SK-N-SH (cell line): Measurements from ENCODE around the gene MYLK. TPM values are rescaled to one million over a fixed set of nuclear protein-coding genes. Genes with fewer than 3 reads are reported as not detected.

Experiments used
- CTCF ChIA-PET: fragments of 300-600, 350-600 bp; formaldehyde crosslinking; extraction: SDS; loops from one replicate; lab custom pipeline; 2021; lab: Yijun Ruan, JAX
- POLR2A ChIA-PET: fragments of 350-600 bp; sonication (Branson Sonifier 250); formaldehyde crosslinking; extraction: SDS; loops from one replicate; lab custom pipeline; 2020; ENCODE audit warnings: antibody characterized with exemption, inconsistent platforms; lab: Yijun Ruan, JAX
- DNase-seq: peaks from one replicate; pipeline ENCODE4 v3.0.0; 2012
- H2AFZ ChIP-seq: fragments of 200-600 bp; sonication (generic); 2 replicates; pipeline ENCODE4 v1.8.1; 2016; ENCODE audit warnings: antibody characterized with exemption, mild to moderate bottlenecking, low read depth
- H3F3A ChIP-seq: fragments of 200-600 bp; sonication (generic); replicated peaks from 2 replicates; pipeline ENCODE3; 2016; ENCODE audit warnings: antibody characterized with exemption, mild to moderate bottlenecking; ENCODE audit not compliant: insufficient read depth
- H3K27ac ChIP-seq, 2 experiments: fragments of 200-500 bp in 1 of 2; fragments of 200-600 bp in 1 of 2; sonication (Bioruptor generic) in 1 of 2; sonication (generic), shearing (Covaris generic) in 1 of 2; 2 replicates each; pipeline versions ENCODE4 v1.5.1 to v1.6.1; 2014 to 2016; ENCODE audit warnings: low read depth in 2 of 2, inconsistent platforms in 1 of 2, low read length in 1 of 2, mild to moderate bottlenecking in 1 of 2, mixed read lengths in 1 of 2
- H3K27me3 ChIP-seq: fragments of 200-600 bp; sonication (generic), shearing (Covaris generic); 2 replicates; pipeline ENCODE4 v1.6.1; 2016; ENCODE audit warnings: mixed run types; ENCODE audit not compliant: insufficient read depth
- H3K36me3 ChIP-seq, 2 experiments: fragments of 200-500 bp in 1 of 2; fragments of 200-600 bp in 1 of 2; sonication (Bioruptor generic) in 1 of 2; sonication (generic) in 1 of 2; replicated peaks in 1 of 2; 2 replicates each; pipeline versions ENCODE3 to v1.5.1; 2014 to 2016; ENCODE audit warnings: low read length in 1 of 2, mild to moderate bottlenecking in 1 of 2; ENCODE audit not compliant: insufficient read depth in 2 of 2, control insufficient read depth in 1 of 2
- H3K4me1 ChIP-seq, 2 experiments: fragments of 200-500 bp in 1 of 2; fragments of 200-600 bp in 1 of 2; sonication (Bioruptor generic) in 1 of 2; sonication (generic), shearing (Covaris generic) in 1 of 2; 2 replicates each; pipeline versions ENCODE4 v1.5.1 to v1.6.1; 2014 to 2016; ENCODE audit warnings: low read depth in 1 of 2, low read length in 1 of 2, mixed run types in 1 of 2; ENCODE audit not compliant: insufficient read depth in 2 of 2, control insufficient read depth in 1 of 2
- H3K4me2 ChIP-seq: fragments of 200-600 bp; sonication (generic), shearing (Covaris generic); 2 replicates; pipeline ENCODE4 v1.6.1; 2017; ENCODE audit warnings: mixed run types
- H3K4me3 ChIP-seq, 2 experiments: fragments of 200-500 bp in 1 of 2; fragments of 200-600 bp in 1 of 2; sonication (Bioruptor generic) in 1 of 2; sonication (generic), shearing (Covaris generic) in 1 of 2; 2 replicates each; pipeline versions ENCODE4 v1.5.1 to v1.8.1; 2014 to 2016; ENCODE audit warnings: low read depth in 2 of 2, inconsistent platforms in 1 of 2, low read length in 1 of 2, mild to moderate bottlenecking in 1 of 2, mixed read lengths in 1 of 2, moderate library complexity in 1 of 2
- H3K79me2 ChIP-seq: fragments of 200-600 bp; sonication (generic); 2 replicates; pipeline ENCODE4 v1.8.1; 2017; ENCODE audit warnings: mild to moderate bottlenecking; ENCODE audit not compliant: insufficient read depth
- H3K9ac ChIP-seq: fragments of 200-600 bp; sonication (generic); 2 replicates; pipeline ENCODE4 v1.6.1; 2017; ENCODE audit warnings: mixed run types
- H3K9me2 ChIP-seq: fragments of 200-600 bp; sonication (generic); 2 replicates; pipeline ENCODE4 v1.6.1; 2017; ENCODE audit warnings: mixed run types
- H3K9me3 ChIP-seq: fragments of 200-600 bp; sonication (generic); 2 replicates; pipeline ENCODE4 v1.6.1; 2017; ENCODE audit warnings: mixed run types, mild to moderate bottlenecking, moderate library complexity
- H4K20me1 ChIP-seq: fragments of 200-600 bp; sonication (generic); 2 replicates; pipeline ENCODE4 v1.6.1; 2017; ENCODE audit warnings: mild to moderate bottlenecking, mixed run types; ENCODE audit not compliant: insufficient read depth
- CHD2 ChIP-seq: fragments of 150-350 bp; IDR thresholded peaks from 2 replicates; pipeline ENCODE4 v1.6.1; 2018; ENCODE audit warnings: low read length; ENCODE audit not compliant: partially characterized antibody
- CTCF ChIP-seq: fragments of 200-600 bp; sonication (generic); IDR thresholded peaks from 2 replicates; pipeline ENCODE4 v1.6.1; 2017; ENCODE audit warnings: antibody characterized with exemption, mild to moderate bottlenecking, moderate library complexity
- ELF1 ChIP-seq: IDR thresholded peaks from 2 replicates; pipeline ENCODE4 v1.4.0; 2012
- FOSL2 ChIP-seq: IDR thresholded peaks from 2 replicates; pipeline ENCODE4 v1.4.0; 2012; ENCODE audit warnings: low read depth, mild to moderate bottlenecking, moderate library complexity, borderline replicate concordance
- FOXJ3 ChIP-seq: sonication (generic); formaldehyde crosslinking; IDR thresholded peaks from 2 replicates; pipeline ENCODE4 v1.5.1; 2020; ENCODE audit warnings: mild to moderate bottlenecking, missing genetic modification reagents
- FOXM1 ChIP-seq: IDR thresholded peaks from 2 replicates; pipeline ENCODE4 v1.4.0; 2012; ENCODE audit warnings: low read depth, mild to moderate bottlenecking
- GABPA ChIP-seq: IDR thresholded peaks from 2 replicates; pipeline ENCODE4 v1.4.0; 2012; ENCODE audit warnings: low read depth, mild to moderate bottlenecking
- JUND ChIP-seq: IDR thresholded peaks from 2 replicates; pipeline ENCODE4 v1.4.0; 2012
- MEF2A ChIP-seq: IDR thresholded peaks from 2 replicates; pipeline ENCODE4 v1.4.0; 2012; ENCODE audit warnings: low read depth, borderline replicate concordance
- NRF1 ChIP-seq: IDR thresholded peaks from 2 replicates; pipeline ENCODE4 v1.6.1; 2012; ENCODE audit warnings: low read depth, mild to moderate bottlenecking, low read length
- PBX3 ChIP-seq: IDR thresholded peaks from 2 replicates; pipeline ENCODE4; 2012
- POLR2AphosphoS5 ChIP-seq: IDR thresholded peaks from 2 replicates; pipeline ENCODE4 v1.6.1; 2012; ENCODE audit warnings: low read depth, low read length
- SIN3A ChIP-seq: IDR thresholded peaks from 2 replicates; pipeline ENCODE4 v1.6.1; 2012; ENCODE audit warnings: low read depth, mild to moderate bottlenecking, low read length, moderate library complexity, borderline replicate concordance
- SMC3 ChIP-seq: IDR thresholded peaks from 2 replicates; pipeline ENCODE4 v1.6.1; 2012; ENCODE audit warnings: low read depth, low read length, improper control_type of control experiment
- TCF12 ChIP-seq: IDR thresholded peaks from 2 replicates; pipeline ENCODE4 v1.4.0; 2012
- TEAD4 ChIP-seq: IDR thresholded peaks from 2 replicates; pipeline ENCODE4 v1.4.0; 2012; ENCODE audit warnings: mild to moderate bottlenecking, borderline replicate concordance; ENCODE audit not compliant: insufficient read depth
- USF1 ChIP-seq: IDR thresholded peaks from 2 replicates; pipeline ENCODE4 v1.4.0; 2012; ENCODE audit warnings: low read depth, borderline replicate concordance
- YY1 ChIP-seq: IDR thresholded peaks from 2 replicates; pipeline ENCODE4 v1.4.0; 2012; ENCODE audit warnings: low read depth, mild to moderate bottlenecking
- WGBS: methylation state at CpG from one replicate; pipeline ENCODE4 v1.1.6; 2017; ENCODE audit warnings: low lambda C conversion rate; 5-methylcytosine and 5-hydroxymethylcytosine counted together
- polyA plus RNA-seq, 3 experiments: library from polyadenylated mRNA; depleted of rRNA; stranded (reverse); fragments of >200 nt; gene quantifications; 2 replicates each; pipeline ENCODE4 v1.2.3, GENCODE V29; 2012

MYLK gene
- polyA plus RNA-seq, 1 of the 3 experiments (the other 2 are of a cell fraction): 272 TPM

- TF ChIP-seq FOSL2 (no peak), YY1 (no peak), FOXJ3 (CRISPR knock-in tag) (no peak)
Measured at GRCh38 chr3:123656274-123656673, 227.9 kb downstream of the MYLK start (continued).

- DNase-seq: no peak
- Histone ChIP-seq H3K36me3 (peaks cover 62 to 71% of the 10 kb centered on the region in 2 experiments), H3K4me2 (no peak overlapping the region), H3K9me3 (no peaks in the 10 kb centered on the region), H3F3A (peaks cover 27% of the 10 kb centered on the region), H3K9me2 (no peaks in the 10 kb centered on the region), H3K79me2 (peaks cover 10% of the 10 kb centered on the region; the same call in 1 of the 2 replicates), H3K4me1 (peaks cover 25 to 39% of the 10 kb centered on the region in 2 experiments), H3K27me3 (no peaks in the 10 kb centered on the region), H3K27ac (peak overlapping the region in 1 of 2 experiments; percentile 10; a peak in 1 of 4 replicates), H4K20me1 (no peaks in the 10 kb centered on the region), H3K9ac (no peak overlapping the region), H2AFZ (no peak overlapping the region), H3K4me3 (no peak overlapping the region)
- TF ChIP-seq SIN3A: no peak
- no peak for TF ChIP-seq ELF1
- no peak for TF ChIP-seq FOXM1
- TF ChIP-seq GABPA: no peak
- TF ChIP-seq POLR2AphosphoS5: no peak
- TF ChIP-seq CTCF: no peak
- TF ChIP-seq NRF1: no peak
- TF ChIP-seq FOXJ3 (CRISPR knock-in tag): no peak
- TF ChIP-seq PBX3: no peak
- no peak for TF ChIP-seq MEF2A
- no peak for TF ChIP-seq TCF12
- no peak for TF ChIP-seq CHD2
- TF ChIP-seq TEAD4: no peak
- TF ChIP-seq SMC3: no peak
- no peak for TF ChIP-seq JUND
- no peak for TF ChIP-seq USF1
- WGBS: 100% methylated on average over 2 of the region's 2 CpGs
- POLR2A ChIA-PET: no interaction called here
- CTCF ChIA-PET: interaction anchor here (1.9 to 7.6 kb wide), 3 partner anchors 44 to 68 kb away, joined by 7 to 119 read pairs (median 8); no protein-coding TSS in a partner anchor
Measured at GRCh38 chr3:123655400-123655799, 228.7 kb downstream of the MYLK start.
